ENCODE measurements around the gene S1PR3.

Gene S1PR3

GRCh38 chr9:89039104-89039465 lies 47.8 kb downstream of the S1PR3 start:
- no peak for DNase-seq

GRCh38 chr9:89039664-89040063 lies 48.4 kb downstream of the S1PR3 start:
- DNase-seq = no peak

GRCh38 chr9:89042984-89043383 lies 51.7 kb downstream of the S1PR3 start:
- no peak for DNase-seq

- no peak for DNase-seq
Measured at GRCh38 chr9:89044104-89044503, 52.8 kb downstream of the S1PR3 start.

- DNase-seq = no peak
Measured at GRCh38 chr9:89044881-89045280, 53.6 kb downstream of the S1PR3 start.

- no peak for DNase-seq
Measured at GRCh38 chr9:89046832-89047231, 55.6 kb downstream of the S1PR3 start.

GRCh38 chr9:89047667-89048066 lies 56.4 kb downstream of the S1PR3 start:
- DNase-seq = no peak

GRCh38 chr9:89048616-89049015 lies 57.3 kb downstream of the S1PR3 start:
- DNase-seq = no peak

- no peak for DNase-seq
Measured at GRCh38 chr9:89049646-89050045, 58.4 kb downstream of the S1PR3 start.

GRCh38 chr9:89051421-89052025 lies 60.3 kb downstream of the S1PR3 start:
- DNase-seq = no peak

- peak; percentile 98 for DNase-seq
Measured at GRCh38 chr9:89052470-89053097, 61.3 kb downstream of the S1PR3 start.

- DNase-seq = no peak
Measured at GRCh38 chr9:89053301-89053700, 62.0 kb downstream of the S1PR3 start.
